Stimulated activated CD8-positive, alpha-beta memory T cell treated with anti-CD3 and anti-CD28 coated beads, Interleukin-15, amount 100 ng/mL, for 24 hours (primary cell): ENCODE results near the gene TERT.

Experiments
- DNase-seq: peaks from one replicate; pipeline ENCODE4 v3.0.0-alpha.2; 2020; ENCODE audit warnings: low read depth

Gene TERT

GRCh38 chr5:1219098-1219767 is 75.6 kb downstream of the TERT start:
- no peak for DNase-seq

- DNase-seq, result no peak
These were observed 76.4 kb downstream of the TERT start for GRCh38 chr5:1218351-1219080.

- no peak for DNase-seq
These were observed 77.2 kb downstream of the TERT start for GRCh38 chr5:1217596-1218206.

GRCh38 chr5:1216918-1217295 is 78.0 kb downstream of the TERT start:
- no peak for DNase-seq

- DNase-seq, result no peak
These were observed 78.5 kb downstream of the TERT start for GRCh38 chr5:1216211-1216917.

- no peak for DNase-seq
These were observed 79.4 kb downstream of the TERT start for GRCh38 chr5:1215320-1216096.

GRCh38 chr5:1214936-1215220 is 80.0 kb downstream of the TERT start:
- no peak for DNase-seq

GRCh38 chr5:1214163-1214935 is 80.5 kb downstream of the TERT start:
- DNase-seq, result no peak

- DNase-seq, result no peak
These were observed 81.2 kb downstream of the TERT start for GRCh38 chr5:1213508-1214162.

GRCh38 chr5:1212881-1213280 is 82.0 kb downstream of the TERT start:
- DNase-seq, result no peak

- no peak for DNase-seq
These were observed 82.6 kb downstream of the TERT start for GRCh38 chr5:1212271-1212670.

GRCh38 chr5:1211701-1212100 is 83.2 kb downstream of the TERT start:
- no peak for DNase-seq

GRCh38 chr5:1210832-1211251 is 84.0 kb downstream of the TERT start:
- DNase-seq, result no peak

- no peak for DNase-seq
These were observed 84.7 kb downstream of the TERT start for GRCh38 chr5:1209896-1210776.

GRCh38 chr5:1209489-1209852 is 85.4 kb downstream of the TERT start:
- no peak for DNase-seq

- no peak for DNase-seq
These were observed 86.0 kb downstream of the TERT start for GRCh38 chr5:1208743-1209488.

GRCh38 chr5:1208221-1208742 is 86.6 kb downstream of the TERT start:
- DNase-seq, result no peak

- DNase-seq, result no peak
These were observed 87.3 kb downstream of the TERT start for GRCh38 chr5:1207555-1207954.
